HG03103 (cell line): ENCODE results near the gene A3GALT2.
"Not testable (repeated sequence)": the region's sequence is repeated elsewhere in the genome, so short reads cannot be mapped to it uniquely, and the experiment has no call there.

Experiments
- ATAC-seq: cut with Tn5 transposase; IDR thresholded peaks from one replicate; pipeline ENCODE4 v1.9.1; 2021; ENCODE audit warnings: low read depth; ENCODE audit not compliant: unreplicated experiment

Gene A3GALT2

GRCh38 chr1:33296082-33296458 is 24.8 kb downstream of the A3GALT2 start:
- no peak for ATAC-seq

GRCh38 chr1:33295450-33296081 is 25.3 kb downstream of the A3GALT2 start:
- ATAC-seq, result peak; percentile 56

- no peak for ATAC-seq
Observed at GRCh38 chr1:33295023-33295422, 25.9 kb downstream of the A3GALT2 start.

- no peak for ATAC-seq
Observed at GRCh38 chr1:33294071-33295010, 26.6 kb downstream of the A3GALT2 start.

GRCh38 chr1:33292726-33293340 is 28.1 kb downstream of the A3GALT2 start:
- no peak for ATAC-seq

DNA sequence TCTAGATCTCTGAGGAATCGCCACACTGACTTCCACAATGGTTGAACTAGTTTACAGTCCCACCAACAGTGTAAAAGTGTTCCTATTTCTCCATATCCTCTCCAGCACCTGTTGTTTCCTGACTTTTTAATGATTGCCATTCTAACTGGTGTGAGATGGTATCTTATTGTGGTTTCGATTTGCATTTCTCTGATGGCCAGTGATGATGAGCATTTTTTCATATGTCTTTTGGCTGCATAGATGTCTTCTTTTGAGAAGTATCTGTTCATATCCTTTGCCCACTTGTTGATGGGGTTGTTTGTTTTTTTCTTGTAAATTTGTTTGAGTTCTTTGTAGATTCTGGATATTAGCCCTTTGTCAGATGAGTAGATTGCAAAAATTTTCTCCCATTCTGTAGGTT is 30.3 kb downstream of the A3GALT2 start:
- not testable (repeated sequence) for ATAC-seq

DNA sequence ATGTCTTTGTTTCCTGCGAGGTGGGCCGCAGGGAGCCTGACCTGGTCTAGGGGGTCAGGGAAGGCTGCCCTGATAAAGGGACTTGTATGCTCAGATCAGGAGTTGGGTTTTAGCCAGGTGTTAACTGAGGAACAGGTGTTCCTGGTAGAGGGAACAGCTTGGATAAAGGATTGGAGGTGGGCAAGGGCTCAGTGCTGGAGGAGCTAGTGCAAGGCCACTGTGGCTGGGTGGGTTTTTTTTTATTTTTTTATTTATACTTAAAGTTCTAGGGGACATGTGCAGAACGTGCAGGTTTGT is 31.1 kb downstream of the A3GALT2 start:
- no peak for ATAC-seq

- ATAC-seq, result no peak
Observed at GRCh38 chr1:33288976-33289857, 31.7 kb downstream of the A3GALT2 start.

DNA sequence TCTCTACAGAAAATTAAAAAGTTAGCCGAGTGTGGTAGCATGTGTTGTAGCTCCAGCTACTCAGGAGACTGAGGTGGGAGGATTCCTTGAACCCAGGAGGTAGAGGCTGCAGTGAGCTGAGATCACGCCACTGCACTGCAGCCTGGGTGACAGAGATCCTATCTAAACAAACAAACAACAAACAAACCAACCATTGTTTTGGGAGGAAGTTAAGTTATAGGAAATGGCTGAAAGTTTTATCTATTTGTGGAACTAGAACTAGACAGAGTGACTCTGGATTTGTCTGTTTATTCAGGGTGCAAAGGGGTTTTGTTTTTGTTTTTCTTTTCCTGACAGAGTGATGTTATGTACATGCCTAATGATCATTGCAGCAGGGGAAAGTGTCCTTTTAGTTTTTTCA is 33.6 kb downstream of the A3GALT2 start:
- no peak for ATAC-seq

DNA sequence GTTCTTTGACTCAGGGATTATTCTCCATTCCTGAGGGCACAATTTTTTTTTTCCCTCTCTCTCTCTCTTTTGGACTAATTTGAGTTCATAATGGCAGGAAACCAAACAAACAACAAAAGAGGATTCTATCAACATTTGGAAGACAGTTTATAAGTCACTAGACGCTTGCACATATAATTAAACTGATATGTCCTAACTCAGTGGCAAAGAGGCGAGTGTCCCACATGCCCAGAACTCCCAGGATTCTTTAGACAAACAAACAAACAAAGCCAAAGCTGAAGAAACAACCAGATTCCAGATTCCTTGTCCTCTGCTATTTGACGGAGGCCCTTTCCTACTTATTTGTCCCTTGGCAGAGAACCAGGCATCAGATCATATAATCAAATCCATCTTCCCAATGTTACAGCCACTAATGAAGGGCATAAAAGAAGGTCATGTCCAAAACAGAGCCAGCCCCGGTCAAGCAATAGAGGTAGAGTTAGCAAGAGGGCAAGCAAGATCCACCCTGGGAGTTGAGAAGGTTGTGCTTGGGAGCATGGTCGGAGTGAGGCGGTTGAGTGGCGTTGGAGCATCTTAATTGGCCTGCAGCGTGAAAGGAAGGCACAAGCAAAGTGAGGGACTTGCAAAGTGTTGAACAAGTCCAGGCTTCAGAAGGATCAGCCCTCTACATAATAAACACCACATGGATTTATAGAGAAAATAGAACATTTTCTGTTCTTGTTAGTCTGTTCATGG is 34.3 kb downstream of the A3GALT2 start:
- ATAC-seq, result no peak

DNA sequence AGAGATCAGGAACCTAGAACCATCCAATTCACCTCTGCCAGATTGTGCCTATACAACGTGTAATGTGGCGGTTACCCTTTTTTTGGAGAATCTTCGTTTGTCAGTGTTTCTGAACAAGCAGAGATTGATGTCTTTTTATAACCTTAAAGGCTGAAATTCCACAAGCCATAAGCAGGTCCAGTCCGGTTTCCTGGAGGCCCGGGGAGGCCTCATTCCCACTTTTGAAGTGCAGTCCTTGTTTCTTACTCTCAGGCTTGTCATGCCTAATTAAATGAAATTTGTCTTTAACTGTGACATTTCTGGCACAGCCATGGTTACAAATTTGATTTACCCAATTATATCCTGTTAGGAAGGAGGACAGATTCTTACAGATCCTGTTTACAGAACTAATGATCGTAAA is 36.8 kb downstream of the A3GALT2 start:
- ATAC-seq, result no peak

DNA sequence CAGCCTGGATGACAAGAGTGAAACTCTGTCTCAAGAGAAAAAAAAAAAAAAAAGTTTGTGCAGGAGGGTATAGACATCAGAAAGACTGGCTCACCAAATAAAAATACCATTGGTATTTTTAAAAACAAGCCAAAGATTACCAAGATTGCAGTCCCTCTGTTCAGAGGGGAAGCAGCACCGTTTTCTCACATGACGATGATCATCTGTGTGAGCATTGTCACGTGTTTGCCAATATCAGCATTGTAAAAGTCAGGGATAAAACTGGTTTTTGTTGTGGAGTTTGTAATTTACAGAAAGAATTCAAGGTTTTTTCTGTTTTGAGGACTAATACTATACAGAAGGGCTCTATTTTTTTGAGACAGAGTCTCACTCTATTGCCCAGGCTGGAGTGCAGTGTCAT is 38.1 kb downstream of the A3GALT2 start:
- ATAC-seq, result no peak

DNA sequence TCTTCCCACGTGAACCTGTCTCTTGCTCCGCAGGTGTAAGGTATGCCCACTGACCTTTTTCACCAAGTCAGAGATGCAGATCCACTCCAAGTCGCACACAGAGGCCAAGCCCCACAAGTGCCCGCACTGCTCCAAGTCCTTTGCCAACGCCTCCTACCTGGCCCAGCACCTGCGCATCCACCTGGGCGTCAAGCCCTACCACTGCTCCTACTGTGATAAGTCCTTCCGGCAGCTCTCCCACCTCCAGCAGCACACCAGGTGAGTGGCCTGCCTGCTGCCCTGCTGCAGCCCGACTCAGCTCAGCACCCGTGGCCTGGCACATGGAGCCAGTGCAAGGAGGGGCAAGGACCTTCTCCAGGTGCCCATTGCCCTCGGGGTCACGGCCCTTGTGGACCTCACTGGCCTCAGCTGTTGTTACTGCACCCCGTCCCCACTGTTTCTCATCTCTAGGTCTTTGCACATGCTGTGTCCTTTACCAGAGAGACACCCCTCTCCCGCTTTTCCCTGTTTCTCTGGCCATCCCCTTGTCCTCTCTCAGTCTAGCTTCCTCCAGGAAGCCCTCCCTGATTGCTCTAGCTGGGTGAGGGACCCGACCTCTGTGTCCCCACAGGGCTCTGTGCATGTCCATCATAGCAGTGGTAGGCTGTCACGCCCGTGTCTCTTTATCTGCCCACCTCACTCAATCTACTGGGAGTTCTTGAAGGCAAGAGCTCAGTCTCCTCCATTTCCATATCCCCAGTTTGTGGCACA is 39.2 kb downstream of the A3GALT2 start:
- no peak for ATAC-seq

DNA sequence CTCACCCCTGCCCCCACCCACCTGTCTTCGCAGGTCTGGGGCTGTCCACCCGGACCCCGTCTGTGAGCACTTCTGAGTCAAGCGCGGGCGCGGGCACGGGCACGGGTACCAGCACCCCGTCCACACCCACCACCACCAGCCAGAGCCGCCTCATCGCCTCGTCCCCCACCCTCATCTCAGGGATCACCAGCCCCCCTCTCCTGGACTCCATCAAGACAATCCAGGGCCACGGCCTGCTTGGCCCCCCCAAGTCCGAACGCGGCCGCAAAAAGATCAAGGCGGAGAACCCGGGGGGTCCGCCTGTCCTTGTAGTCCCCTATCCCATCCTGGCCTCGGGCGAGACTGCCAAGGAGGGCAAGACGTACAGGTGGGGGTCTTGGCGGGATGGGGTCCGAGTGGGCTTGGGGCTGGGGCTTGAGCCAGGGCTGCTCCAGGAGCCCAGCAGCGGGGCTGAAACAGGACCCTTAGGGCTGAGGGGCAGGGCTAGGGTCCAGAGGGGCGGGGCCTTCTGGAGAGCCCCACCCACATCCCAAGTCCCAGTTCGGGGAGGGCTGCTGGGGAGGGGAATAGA is 40.7 kb downstream of the A3GALT2 start:
- no peak for ATAC-seq

DNA sequence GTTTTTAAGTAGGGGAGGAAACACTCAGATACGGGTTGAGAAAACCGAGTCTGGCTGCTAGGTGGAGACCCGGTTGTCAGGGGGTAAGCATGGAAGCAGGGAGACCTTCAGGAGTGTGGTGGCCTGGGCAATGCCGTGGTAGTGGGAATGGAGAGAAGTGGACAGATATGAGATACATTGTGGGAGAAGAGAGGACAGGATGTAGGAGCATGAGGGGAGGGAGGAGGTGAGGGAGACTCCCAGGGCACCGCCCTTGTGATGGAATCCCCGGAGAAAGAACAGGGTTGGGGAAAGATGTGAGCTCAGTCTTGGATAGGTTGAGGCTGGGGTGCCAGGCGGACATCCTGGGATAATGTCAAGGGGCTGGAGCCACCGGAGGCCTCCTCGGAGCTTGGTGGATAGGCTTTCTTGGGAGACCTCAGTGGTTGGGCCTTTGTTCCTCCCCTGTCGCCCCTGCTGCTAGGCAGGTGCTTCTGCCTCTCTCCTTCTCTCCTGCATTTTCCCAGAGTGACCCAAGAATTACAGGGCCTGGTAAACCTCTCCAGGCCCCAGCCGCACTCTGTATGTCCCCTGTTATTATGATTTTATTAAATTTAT is 43.3 kb downstream of the A3GALT2 start:
- no peak for ATAC-seq

DNA sequence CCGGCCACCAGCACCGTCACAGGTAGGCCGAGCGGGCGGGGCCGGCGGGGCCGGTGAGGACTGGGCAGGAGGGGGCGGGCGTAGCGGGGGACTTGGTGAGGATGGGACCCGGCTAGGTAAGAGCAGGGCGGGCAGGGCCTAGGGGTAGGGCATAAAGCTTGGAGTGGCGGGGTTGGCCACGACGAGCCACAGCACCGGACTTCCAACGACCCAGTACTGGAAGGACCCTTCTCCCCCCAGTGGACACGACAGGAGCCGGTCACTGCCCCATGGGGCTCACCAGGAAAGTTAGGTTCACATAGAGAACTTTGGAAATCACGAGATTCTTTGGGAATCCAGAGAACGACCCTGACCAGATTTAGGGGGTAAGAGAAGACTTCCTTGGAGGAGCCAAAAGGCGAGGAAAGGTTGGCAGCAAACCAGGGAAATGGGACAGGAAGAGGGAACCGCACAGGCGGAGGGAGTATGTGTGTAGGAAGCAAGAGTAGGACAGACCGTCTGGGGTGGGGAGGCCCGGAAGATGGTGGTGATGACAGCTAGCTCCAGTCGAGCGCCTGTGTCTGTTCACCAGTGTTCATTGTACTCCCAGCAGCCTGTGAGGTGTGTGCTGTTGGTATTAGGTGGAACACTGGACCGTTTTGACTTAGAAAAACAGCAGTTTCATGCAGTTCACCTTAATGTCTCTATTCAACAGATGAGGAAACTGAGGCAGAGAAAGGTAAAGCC is 44.2 kb downstream of the A3GALT2 start:
- no peak for ATAC-seq

GRCh38 chr1:33275706-33276572 is 45.0 kb downstream of the A3GALT2 start:
- ATAC-seq, result no peak
